ENCODE results near the gene MAPK8IP1. TPM values are rescaled to one million over a fixed set of nuclear protein-coding genes. Genes with fewer than 3 reads are reported as not detected.

MAPK8IP1 gene
- total and polyA plus RNA-seq, 10 donors = 0.80 to 6.0 (median 3.1) TPM

DNA sequence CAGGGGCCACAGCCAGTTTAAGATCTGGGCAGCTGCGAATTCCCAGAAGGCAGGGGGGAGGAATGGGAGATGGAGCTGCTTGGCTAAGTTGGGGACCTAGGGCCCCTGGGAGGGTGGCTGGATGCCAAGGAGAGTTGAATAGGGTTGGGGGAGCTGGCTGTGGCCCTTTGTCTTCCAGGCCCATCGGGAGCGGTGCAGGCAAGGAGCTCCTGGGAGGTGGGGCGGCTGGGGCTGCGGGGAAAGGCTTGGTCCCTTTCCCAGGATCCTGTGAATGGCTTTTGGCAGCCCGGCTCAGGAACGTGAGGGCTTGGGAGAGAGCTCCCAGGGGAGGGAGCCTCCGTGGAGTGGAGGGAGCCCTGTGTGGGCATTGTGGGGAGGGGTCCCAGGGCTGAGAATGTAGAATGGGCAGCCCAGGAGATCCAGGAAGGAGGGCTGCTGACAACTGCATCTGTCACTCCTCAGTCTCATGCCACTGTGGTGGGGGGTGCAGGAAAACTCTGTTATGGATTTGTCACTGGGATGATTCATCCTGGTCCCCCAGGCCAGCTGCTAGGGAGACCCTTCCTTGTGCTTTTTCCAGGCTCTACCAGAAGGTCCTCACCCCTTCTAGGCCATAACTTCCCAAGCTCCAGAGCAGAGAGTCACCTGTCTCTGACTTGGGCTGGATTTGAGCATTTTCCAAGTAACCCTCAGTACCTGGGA is 15.6 kb downstream of the MAPK8IP1 start:
- Histone ChIP-seq H3K9me3 (no peaks in the 10 kb centered on the region), H3K36me3 (peaks cover 0 to 3% (median 0%) of the 10 kb centered on the region in 6 donors), H3K27ac (no peak overlapping the region), H3K4me1 (peaks cover 5 to 32% (median 18%) of the 10 kb centered on the region in 6 donors), H3K27me3 (replicated peaks in 1 of 7) (peaks cover 0 to 52% (median 13%) of the 10 kb centered on the region in 7 donors), H3K4me3 (peak overlapping the region in 2 of 8 donors; percentile 54 to 78)
- intact Hi-C loops (cut with DNase I; ENCODE audit: low total_unique reads) = no loop called here
- no peak for DNase-seq
- TF ChIP-seq, protein P1, sequence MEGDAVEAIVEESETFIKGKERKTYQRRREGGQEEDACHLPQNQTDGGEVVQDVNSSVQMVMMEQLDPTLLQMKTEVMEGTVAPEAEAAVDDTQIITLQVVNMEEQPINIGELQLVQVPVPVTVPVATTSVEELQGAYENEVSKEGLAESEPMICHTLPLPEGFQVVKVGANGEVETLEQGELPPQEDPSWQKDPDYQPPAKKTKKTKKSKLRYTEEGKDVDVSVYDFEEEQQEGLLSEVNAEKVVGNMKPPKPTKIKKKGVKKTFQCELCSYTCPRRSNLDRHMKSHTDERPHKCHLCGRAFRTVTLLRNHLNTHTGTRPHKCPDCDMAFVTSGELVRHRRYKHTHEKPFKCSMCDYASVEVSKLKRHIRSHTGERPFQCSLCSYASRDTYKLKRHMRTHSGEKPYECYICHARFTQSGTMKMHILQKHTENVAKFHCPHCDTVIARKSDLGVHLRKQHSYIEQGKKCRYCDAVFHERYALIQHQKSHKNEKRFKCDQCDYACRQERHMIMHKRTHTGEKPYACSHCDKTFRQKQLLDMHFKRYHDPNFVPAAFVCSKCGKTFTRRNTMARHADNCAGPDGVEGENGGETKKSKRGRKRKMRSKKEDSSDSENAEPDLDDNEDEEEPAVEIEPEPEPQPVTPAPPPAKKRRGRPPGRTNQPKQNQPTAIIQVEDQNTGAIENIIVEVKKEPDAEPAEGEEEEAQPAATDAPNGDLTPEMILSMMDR (IDR thresholded peaks at IDR 0.05 in 8 of 11, conservative IDR thresholded peaks at IDR 0.05 in 3 of 11) = no peak
- TF ChIP-seq POLR2AphosphoS5 (IDR thresholded peaks at IDR 0.05) = no peak
- no peak for TF ChIP-seq POLR2A (IDR thresholded peaks at IDR 0.05)
- WGBS, 5 donors = 43 to 63% (median 60%) methylated on average over 8 of the region's 8 CpGs

- Histone ChIP-seq H3K27me3 (replicated peaks in 1 of 7) (peaks cover 0 to 47% (median 13%) of the 10 kb centered on the region in 7 donors), H3K36me3 (peaks cover 0 to 3% (median 0%) of the 10 kb centered on the region in 6 donors), H3K4me3 (no peak overlapping the region), H3K27ac (no peak overlapping the region), H3K4me1 (peaks cover 5 to 38% (median 23%) of the 10 kb centered on the region in 6 donors), H3K9me3 (no peaks in the 10 kb centered on the region)
- no peak for DNase-seq
- no peak for TF ChIP-seq POLR2AphosphoS5 (IDR thresholded peaks at IDR 0.05)
- TF ChIP-seq, protein P1 (IDR thresholded peaks at IDR 0.05 in 8 of 11, conservative IDR thresholded peaks at IDR 0.05 in 3 of 11) = no peak
- no peak for TF ChIP-seq POLR2A (IDR thresholded peaks at IDR 0.05)
- 82 to 87% (median 85%) methylated on average over 5 to 6 of the region's 6 CpGs for WGBS, 5 donors
- intact Hi-C loops (cut with DNase I; ENCODE audit: low total_unique reads) = no loop called here
Observed at GRCh38 chr11:45901626-45902025, 16.2 kb downstream of the MAPK8IP1 start.

DNA sequence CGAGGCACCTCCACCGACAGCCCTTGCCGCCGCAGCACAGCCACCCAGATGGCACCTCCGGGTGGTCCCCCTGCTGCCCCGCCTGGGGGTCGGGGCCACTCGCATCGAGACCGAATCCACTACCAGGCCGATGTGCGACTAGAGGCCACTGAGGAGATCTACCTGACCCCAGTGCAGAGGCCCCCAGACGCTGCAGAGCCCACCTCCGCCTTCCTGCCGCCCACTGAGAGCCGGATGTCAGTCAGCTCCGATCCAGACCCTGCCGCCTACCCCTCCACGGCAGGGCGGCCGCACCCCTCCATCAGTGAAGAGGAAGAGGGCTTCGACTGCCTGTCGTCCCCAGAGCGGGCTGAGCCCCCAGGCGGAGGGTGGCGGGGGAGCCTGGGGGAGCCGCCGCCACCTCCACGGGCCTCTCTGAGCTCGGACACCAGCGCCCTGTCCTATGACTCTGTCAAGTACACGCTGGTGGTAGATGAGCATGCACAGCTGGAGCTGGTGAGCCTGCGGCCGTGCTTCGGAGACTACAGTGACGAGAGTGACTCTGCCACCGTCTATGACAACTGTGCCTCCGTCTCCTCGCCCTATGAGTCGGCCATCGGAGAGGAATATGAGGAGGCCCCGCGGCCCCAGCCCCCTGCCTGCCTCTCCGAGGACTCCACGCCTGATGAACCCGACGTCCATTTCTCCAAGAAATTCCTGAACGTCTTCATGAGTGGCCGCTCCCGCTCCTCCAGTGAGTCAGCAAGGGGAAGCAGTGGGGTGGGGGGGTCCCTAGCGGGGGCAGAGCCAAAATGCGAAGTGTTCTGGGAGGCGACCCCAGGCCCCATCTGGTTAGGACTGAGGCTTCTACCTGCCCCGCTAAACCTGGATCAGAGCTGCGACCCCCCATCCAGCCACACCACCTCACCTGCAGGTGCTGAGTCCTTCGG is 17.3 kb downstream of the MAPK8IP1 start:
- no peak overlapping the region for H3K27ac ChIP-seq
- TF ChIP-seq, protein P1 (IDR thresholded peaks at IDR 0.05 in 8 of 11, conservative IDR thresholded peaks at IDR 0.05 in 3 of 11) = no peak
- TF ChIP-seq POLR2A (IDR thresholded peaks at IDR 0.05) (no peak), POLR2AphosphoS5 (IDR thresholded peaks at IDR 0.05) (peak in 1 of 3 donors; percentile 16)
- peaks cover 0 to 3% (median 0%) of the 10 kb centered on the region in 6 donors for H3K36me3 ChIP-seq
- DNase-seq = no peak
- H3K4me3 ChIP-seq = no peak overlapping the region
- H3K27me3 ChIP-seq (replicated peaks in 1 of 7) = peaks cover 0 to 36% (median 13%) of the 10 kb centered on the region in 7 donors
- intact Hi-C loops (cut with DNase I; ENCODE audit: low total_unique reads) = no loop called here
- H3K9me3 ChIP-seq = no peaks in the 10 kb centered on the region
- H3K4me1 ChIP-seq = peaks cover 5 to 49% (median 26%) of the 10 kb centered on the region in 6 donors
- 87 to 95% (median 93%) methylated on average over 32 to 56 of the region's 56 CpGs for WGBS, 5 donors
